ENCODE measurements around the gene SHB.
"Not testable (repeated sequence)": the region's sequence is repeated elsewhere in the genome, so short reads cannot be mapped to it uniquely, and the experiment has no call there.

Gene SHB

GRCh38 chr9:37921546-37922300 is 147.3 kb downstream of the SHB start:
- no peak for DNase-seq (ENCODE audit: low read depth in 1 of 2, low spot score in 1 of 2)

GRCh38 chr9:37921168-37921510 is 147.9 kb downstream of the SHB start:
- no peak for DNase-seq (ENCODE audit: low read depth in 1 of 2, low spot score in 1 of 2)

GRCh38 chr9:37920471-37921167 is 148.4 kb downstream of the SHB start:
- DNase-seq (ENCODE audit: low read depth in 1 of 2, low spot score in 1 of 2) = no peak

GRCh38 chr9:37919956-37920335 is 149.1 kb downstream of the SHB start:
- DNase-seq (ENCODE audit: low read depth in 1 of 2, low spot score in 1 of 2) = no peak

- DNase-seq (ENCODE audit: low read depth in 1 of 2, low spot score in 1 of 2) = no peak
These were observed 149.6 kb downstream of the SHB start for GRCh38 chr9:37919246-37919955.

- no peak for DNase-seq (ENCODE audit: low read depth in 1 of 2, low spot score in 1 of 2)
These were observed 150.3 kb downstream of the SHB start for GRCh38 chr9:37918665-37919170.

- DNase-seq (ENCODE audit: low read depth in 1 of 2, low spot score in 1 of 2) = no peak
These were observed 151.0 kb downstream of the SHB start for GRCh38 chr9:37917801-37918664.

GRCh38 chr9:37917313-37917731 is 151.7 kb downstream of the SHB start:
- DNase-seq (ENCODE audit: low read depth in 1 of 2, low spot score in 1 of 2) = no peak

- DNase-seq (ENCODE audit: low read depth in 1 of 2, low spot score in 1 of 2) = no peak
These were observed 152.3 kb downstream of the SHB start for GRCh38 chr9:37916471-37917312.

GRCh38 chr9:37915911-37916470 is 153.0 kb downstream of the SHB start:
- DNase-seq (ENCODE audit: low read depth in 1 of 2, low spot score in 1 of 2) = no peak

GRCh38 chr9:37914701-37915358 is 154.2 kb downstream of the SHB start:
- no peak for DNase-seq (ENCODE audit: low read depth in 1 of 2, low spot score in 1 of 2)

GRCh38 chr9:37914154-37914551 is 154.9 kb downstream of the SHB start:
- no peak for DNase-seq (ENCODE audit: low read depth in 1 of 2, low spot score in 1 of 2)

GRCh38 chr9:37913480-37914153 is 155.4 kb downstream of the SHB start:
- DNase-seq (ENCODE audit: low read depth in 1 of 2, low spot score in 1 of 2) = peak; percentile 65 to 67

- no peak for DNase-seq (ENCODE audit: low read depth in 1 of 2, low spot score in 1 of 2)
These were observed 157.8 kb downstream of the SHB start for GRCh38 chr9:37911271-37911681.

- no peak for DNase-seq (ENCODE audit: low read depth in 1 of 2, low spot score in 1 of 2)
These were observed 158.8 kb downstream of the SHB start for GRCh38 chr9:37910271-37910670.

GRCh38 chr9:37909836-37910235 is 159.2 kb downstream of the SHB start:
- not testable (repeated sequence) for DNase-seq (ENCODE audit: low read depth in 1 of 2, low spot score in 1 of 2)

- DNase-seq (ENCODE audit: low read depth in 1 of 2, low spot score in 1 of 2) = no peak
These were observed 159.7 kb downstream of the SHB start for GRCh38 chr9:37909326-37909725.

GRCh38 chr9:37908698-37909186 is 160.3 kb downstream of the SHB start:
- DNase-seq (ENCODE audit: low read depth in 1 of 2, low spot score in 1 of 2) = no peak

- DNase-seq (ENCODE audit: low read depth in 1 of 2, low spot score in 1 of 2) = no peak
These were observed 160.7 kb downstream of the SHB start for GRCh38 chr9:37908283-37908682.
